HEK293 (cell line): ENCODE data around the gene PYGO2.

Source experiments
- CTCF ChIA-PET: fragments of 350-600 bp; formaldehyde crosslinking; extraction: SDS; loops from one replicate; lab custom pipeline; 2021; ENCODE audit warnings: antibody characterized with exemption; lab: Yijun Ruan, JAX
- POLR2A ChIA-PET: fragments of 300-600 bp; formaldehyde crosslinking; extraction: SDS; loops from one replicate; lab custom pipeline; 2020; ENCODE audit warnings: antibody characterized with exemption, inconsistent platforms; lab: Yijun Ruan, JAX
- H3K27ac ChIP-seq: fragments of 200-500 bp; sonication (Bioruptor generic); 2 replicates; pipeline ENCODE4 v1.5.1; 2014; ENCODE audit warnings: low read depth, low read length, control low read depth, inconsistent platforms; ENCODE audit errors: extremely low read depth
- H3K36me3 ChIP-seq, 2 experiments: fragments of 200-500 bp in 1 of 2; sonication (Bioruptor generic) in 1 of 2; 1 replicate in 1 of 2; 2 replicates in 1 of 2; pipeline ENCODE4 v1.5.1; 2014 to 2017; ENCODE audit warnings: inconsistent platforms in 2 of 2, low read length in 2 of 2; ENCODE audit not compliant: control insufficient read depth in 2 of 2, insufficient read depth in 1 of 2
- H3K4me1 ChIP-seq: fragments of 200-500 bp; sonication (Bioruptor generic); 2 replicates; pipeline ENCODE4 v1.5.1; 2014; ENCODE audit warnings: mild to moderate bottlenecking, low read length, inconsistent platforms; ENCODE audit not compliant: control insufficient read depth, insufficient read depth
- H3K4me3 ChIP-seq: 2 replicates; pipeline ENCODE4 v1.5.1; 2011; ENCODE audit warnings: low read depth, mild to moderate bottlenecking, control low read depth, low read length, moderate library complexity
- H3K9me3 ChIP-seq: fragments of 200-500 bp; sonication (Bioruptor generic); 2 replicates; pipeline ENCODE4 v1.5.1; 2014; ENCODE audit warnings: low read depth, low read length, inconsistent platforms; ENCODE audit not compliant: control insufficient read depth, insufficient read depth
- MYNN ChIP-seq: fragments of 450-650 bp; formaldehyde crosslinking; IDR thresholded peaks from 2 replicates; pipeline ENCODE4 v1.5.1; 2016; ENCODE audit warnings: missing biosample characterization, missing genetic modification characterization, borderline replicate concordance
- ZBTB1 ChIP-seq: fragments of 450-650 bp; formaldehyde crosslinking; IDR thresholded peaks from 2 replicates; pipeline ENCODE4 v1.5.1; 2016; ENCODE audit warnings: missing biosample characterization, missing genetic modification characterization
- ZNF121 ChIP-seq: fragments of 450-650 bp; formaldehyde crosslinking; IDR thresholded peaks from 2 replicates; pipeline ENCODE4 v1.5.1; 2016; ENCODE audit warnings: missing biosample characterization, missing genetic modification characterization
- ZNF140 ChIP-seq: fragments of 450-650 bp; formaldehyde crosslinking; IDR thresholded peaks from 2 replicates; pipeline ENCODE4 v1.5.1; 2016; ENCODE audit warnings: missing biosample characterization, missing genetic modification characterization
- ZNF146 ChIP-seq: fragments of 450-650 bp; formaldehyde crosslinking; IDR thresholded peaks from 2 replicates; pipeline ENCODE4 v1.5.1; 2016; ENCODE audit warnings: missing biosample characterization, missing genetic modification characterization
- ZNF37A ChIP-seq: fragments of 450-650 bp; IDR thresholded peaks from 2 replicates; pipeline ENCODE4 v1.5.1; 2018; ENCODE audit warnings: missing biosample characterization, missing genetic modification characterization
- ZNF391 ChIP-seq: fragments of 450-650 bp; formaldehyde crosslinking; IDR thresholded peaks from 2 replicates; pipeline ENCODE4 v1.5.1; 2016; ENCODE audit warnings: low read depth, missing biosample characterization, missing genetic modification characterization, borderline replicate concordance
- ZNF416 ChIP-seq: fragments of 450-650 bp; formaldehyde crosslinking; IDR thresholded peaks from 2 replicates; pipeline ENCODE4 v1.5.1; 2016; ENCODE audit warnings: missing biosample characterization, missing genetic modification characterization
- ZNF473 ChIP-seq: fragments of 450-650 bp; formaldehyde crosslinking; IDR thresholded peaks from 2 replicates; pipeline ENCODE4 v1.5.1; 2017; ENCODE audit warnings: missing biosample characterization, missing genetic modification characterization
- ZNF510 ChIP-seq: fragments of 450-650 bp; formaldehyde crosslinking; IDR thresholded peaks from 2 replicates; pipeline ENCODE4 v1.5.1; 2018; ENCODE audit warnings: mild to moderate bottlenecking, missing genetic modification characterization, missing biosample characterization; ENCODE audit not compliant: insufficient replicate concordance
- ZNF549 ChIP-seq: fragments of 450-650 bp; IDR thresholded peaks from 2 replicates; pipeline ENCODE4 v1.5.1; 2018; ENCODE audit warnings: missing biosample characterization, missing genetic modification characterization, mild to moderate bottlenecking, inconsistent platforms, moderate library complexity
- ZNF555 ChIP-seq: fragments of 450-650 bp; formaldehyde crosslinking; conservative IDR thresholded peaks from 2 replicates; pipeline ENCODE4 v1.5.1; 2017; ENCODE audit warnings: missing biosample characterization, mild to moderate bottlenecking, missing genetic modification characterization, inconsistent platforms
- ZNF658 ChIP-seq: fragments of 450-650 bp; formaldehyde crosslinking; IDR thresholded peaks from 2 replicates; pipeline ENCODE4; 2016; ENCODE audit warnings: missing biosample characterization, missing genetic modification characterization
- ZNF660 ChIP-seq: fragments of 450-650 bp; IDR thresholded peaks from 2 replicates; pipeline ENCODE4 v1.5.1; 2018; ENCODE audit warnings: missing biosample characterization, mild to moderate bottlenecking, missing genetic modification characterization
- ZNF664 ChIP-seq: fragments of 450-650 bp; formaldehyde crosslinking; IDR thresholded peaks from 2 replicates; pipeline ENCODE4 v1.5.1; 2016; ENCODE audit warnings: missing biosample characterization, missing genetic modification characterization
- TF ChIP-seq, protein P1 (sequence below): fragments of 450-650 bp; IDR thresholded peaks from 2 replicates; pipeline ENCODE4 v1.5.1; 2018; ENCODE audit warnings: missing biosample characterization, mild to moderate bottlenecking, missing genetic modification characterization

Gene PYGO2

DNA sequence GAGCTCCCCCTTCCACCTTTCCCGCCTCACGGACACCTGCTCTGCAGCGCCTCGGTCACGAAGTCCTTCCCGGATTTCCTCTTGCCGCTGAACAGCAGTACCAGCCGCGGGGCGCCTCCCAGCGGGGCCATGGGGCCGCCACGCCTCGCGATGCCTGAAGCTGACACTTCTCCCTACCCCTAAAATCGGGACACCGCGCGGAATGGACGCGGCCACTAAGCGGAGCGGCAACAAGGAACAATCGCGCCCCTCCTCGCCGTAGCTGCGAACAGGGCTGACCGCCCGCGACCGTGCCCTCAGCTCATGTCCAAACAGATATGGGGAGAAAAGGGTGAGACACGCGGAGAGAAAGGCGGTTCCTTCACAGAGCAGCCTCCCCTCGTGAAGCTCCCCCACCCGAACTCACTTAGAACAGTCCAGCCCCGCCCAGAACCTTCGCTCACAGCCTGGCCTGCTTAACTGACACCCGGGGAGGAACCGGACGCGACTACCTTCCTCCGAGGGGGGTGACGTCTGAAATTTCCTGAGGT lies 25.0 kb downstream of the PYGO2 start, which contains the start of gene PMVK (continued):
- no peak for TF ChIP-seq ZNF416 (tag by site-specific recombination)
- no peak for TF ChIP-seq ZNF510
- no peak for TF ChIP-seq ZNF555
- no peak; the same call in 1 of the 2 replicates for TF ChIP-seq ZNF146 (tag by site-specific recombination)
- TF ChIP-seq, protein P1, sequence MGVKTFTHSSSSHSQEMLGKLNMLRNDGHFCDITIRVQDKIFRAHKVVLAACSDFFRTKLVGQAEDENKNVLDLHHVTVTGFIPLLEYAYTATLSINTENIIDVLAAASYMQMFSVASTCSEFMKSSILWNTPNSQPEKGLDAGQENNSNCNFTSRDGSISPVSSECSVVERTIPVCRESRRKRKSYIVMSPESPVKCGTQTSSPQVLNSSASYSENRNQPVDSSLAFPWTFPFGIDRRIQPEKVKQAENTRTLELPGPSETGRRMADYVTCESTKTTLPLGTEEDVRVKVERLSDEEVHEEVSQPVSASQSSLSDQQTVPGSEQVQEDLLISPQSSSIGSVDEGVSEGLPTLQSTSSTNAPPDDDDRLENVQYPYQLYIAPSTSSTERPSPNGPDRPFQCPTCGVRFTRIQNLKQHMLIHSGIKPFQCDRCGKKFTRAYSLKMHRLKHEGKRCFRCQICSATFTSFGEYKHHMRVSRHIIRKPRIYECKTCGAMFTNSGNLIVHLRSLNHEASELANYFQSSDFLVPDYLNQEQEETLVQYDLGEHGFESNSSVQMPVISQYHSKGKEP (tag by site-specific recombination) = peak; percentile 21; the same call in 1 of the 2 replicates
- no peak for TF ChIP-seq ZNF549 (tag by site-specific recombination)
- no peak; the same call in 1 of the 2 replicates for TF ChIP-seq ZNF660
- TF ChIP-seq ZNF140 (tag by site-specific recombination) = no peak
- peak; percentile 62; the same call in 1 of the 2 replicates for TF ChIP-seq ZNF391 (tag by site-specific recombination)

DNA sequence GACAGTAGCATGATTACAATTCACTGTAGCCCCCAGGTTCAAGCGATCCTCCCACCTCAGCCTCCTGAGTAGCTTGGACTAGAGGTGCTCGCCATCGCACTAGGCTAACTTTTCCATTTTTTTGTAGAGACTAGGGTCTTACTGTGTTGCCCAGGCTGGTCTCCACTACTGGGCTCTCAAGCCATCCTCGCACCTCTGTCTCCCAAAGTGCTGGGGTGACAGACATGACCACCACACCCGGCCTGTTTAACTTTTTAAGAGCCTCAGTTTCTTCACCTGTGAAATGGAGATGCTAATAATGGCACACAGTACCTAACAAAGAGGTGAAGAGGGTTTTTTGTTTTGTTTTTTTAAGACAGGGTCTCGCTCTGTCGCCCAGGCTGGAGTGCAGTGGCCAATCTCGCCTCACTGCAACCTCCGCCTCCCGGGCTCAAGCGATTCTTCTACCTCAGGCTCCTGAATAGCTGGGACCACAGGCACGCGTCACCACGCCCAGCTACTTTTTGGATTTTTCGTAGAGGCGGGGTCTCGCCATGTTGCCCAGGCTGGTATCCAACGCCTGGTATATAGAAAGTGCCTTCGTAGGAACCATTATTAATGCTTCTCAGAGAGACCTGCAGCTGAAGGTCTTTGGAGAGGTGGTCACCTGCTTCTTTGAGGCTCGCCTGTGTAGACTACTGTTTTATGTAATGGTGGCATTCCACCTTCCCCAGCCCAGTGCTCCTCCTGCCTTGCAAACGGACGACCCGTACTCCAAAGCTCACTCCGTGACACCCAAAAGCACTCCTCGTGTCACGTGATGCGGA lies 25.6 kb downstream of the PYGO2 start:
- peak overlapping the region; percentile 88 for H3K27ac ChIP-seq
- TF ChIP-seq ZNF658 (tag by site-specific recombination) (no peak), ZBTB1 (tag by site-specific recombination) (no peak), ZNF473 (no peak), MYNN (tag by site-specific recombination) (0 out of 2 replicates have a peak, but pooled peaks have one; percentile 12), ZNF121 (tag by site-specific recombination) (peak; percentile 90)
- H3K36me3 ChIP-seq = peaks cover 0 to 9% of the 10 kb centered on the region in 2 experiments; a peak in 1 of 3 replicates
- H3K9me3 ChIP-seq = no peaks in the 10 kb centered on the region
- H3K4me1 ChIP-seq = no peaks in the 10 kb centered on the region
- POLR2A ChIA-PET = interaction anchor here (0.6 to 1.7 kb wide), 14 partner anchors 8 to 382 kb away, joined by 3 to 9 read pairs (median 4); partner anchors contain the start of genes EFNA3, FLAD1, KCNN3 and PBXIP1
- H3K4me3 ChIP-seq = peak overlapping the region; percentile 61
- CTCF ChIA-PET = interaction anchor here (0.6 to 1.5 kb wide), 12 partner anchors 8 to 456 kb away, joined by 3 to 6 read pairs (median 4); partner anchors contain the start of gene PBXIP1

DNA sequence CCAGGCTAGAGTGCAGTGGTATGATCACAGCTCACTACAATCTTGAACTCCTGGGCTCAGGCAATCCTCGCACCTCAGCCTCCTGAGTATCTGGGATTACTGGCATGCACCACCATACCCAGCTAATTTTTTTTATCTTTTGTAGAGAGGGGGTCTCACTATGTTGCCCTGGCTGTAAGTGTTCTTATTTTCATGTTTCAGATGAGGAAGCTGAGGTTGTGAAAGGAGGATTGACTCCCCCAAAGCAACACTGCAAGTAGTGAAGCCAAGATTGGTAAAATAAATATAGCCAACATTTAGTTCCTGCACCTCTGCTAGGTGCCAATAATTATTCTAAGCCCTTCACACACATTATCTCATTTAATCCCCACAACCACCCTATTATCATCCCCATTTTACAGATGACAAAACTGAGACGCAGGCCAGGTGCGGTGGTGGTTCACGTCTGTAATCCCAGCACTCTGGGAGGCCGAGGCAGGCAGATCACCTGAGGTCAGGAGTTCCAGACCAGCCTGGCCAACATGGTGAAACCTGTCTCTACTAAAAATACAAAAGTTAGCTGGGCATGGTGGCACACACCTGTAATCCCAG lies 27.1 kb downstream of the PYGO2 start:
- Histone ChIP-seq H3K36me3 (peaks cover 0 to 13% of the 10 kb centered on the region in 2 experiments; a peak in 1 of 3 replicates), H3K4me3 (no peak overlapping the region), H3K9me3 (no peaks in the 10 kb centered on the region), H3K27ac (no peak overlapping the region), H3K4me1 (no peaks in the 10 kb centered on the region)
- TF ChIP-seq ZNF664 (tag by site-specific recombination) (peak; percentile 92), ZNF37A (tag by site-specific recombination) (no peak), ZNF121 (tag by site-specific recombination) (peak; percentile 62; the same call in 1 of the 2 replicates)
- ChIA-PET POLR2A (interaction anchor here (0.7 kb wide), 1 partner anchor 1178 kb away, joined by 8 read pairs; no protein-coding TSS in a partner anchor), CTCF (no interaction called here)
